ENCODE results near the gene HSPG2.

DNA sequence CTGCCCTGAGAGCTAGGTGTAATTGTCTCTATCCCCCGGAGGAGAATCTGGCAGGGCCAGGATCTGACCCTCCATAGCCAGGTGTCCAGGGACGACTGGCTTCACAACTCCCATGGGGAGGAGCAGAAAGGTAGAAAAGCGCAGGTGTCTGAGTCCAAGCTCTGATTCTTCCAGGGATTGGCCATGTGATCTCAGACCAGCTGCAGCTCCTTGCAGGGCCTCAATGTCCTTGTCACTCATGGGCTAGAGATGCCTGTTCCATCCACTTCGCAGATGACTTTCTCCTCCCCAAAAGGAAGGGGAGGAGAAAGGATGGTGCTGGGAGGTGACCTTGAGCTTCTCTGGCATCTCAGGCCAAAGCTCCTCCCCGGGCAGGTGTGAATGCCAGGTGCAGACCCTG is 22.7 kb downstream of the HSPG2 start:
- TF ChIP-seq EZH2 (IDR thresholded peaks at IDR 0.05) (no peak), POLR2AphosphoS5 (IDR thresholded peaks at IDR 0.05; ENCODE audit: borderline replicate concordance, low read depth, low read length) (no peak), FOXP2 (optimal IDR thresholded peaks at IDR 0.05; ENCODE audit: control extremely low read depth, extremely low read length, insufficient read depth) (no peak)
